HG02885 (cell line): ENCODE measurements around the gene TGM1.
"Not testable (repeated sequence)": the region's sequence is repeated elsewhere in the genome, so short reads cannot be mapped to it uniquely, and the experiment has no call there.

Source experiments
- ATAC-seq: cut with Tn5 transposase; IDR thresholded peaks from one replicate; pipeline ENCODE4 v1.9.1; 2021; ENCODE audit warnings: mild to moderate bottlenecking; ENCODE audit not compliant: unreplicated experiment, poor library complexity

Gene TGM1

GRCh38 chr14:24213866-24214662 is 48.9 kb downstream of the TGM1 start:
- no peak for ATAC-seq

- peak; percentile 84 for ATAC-seq
These were observed 49.8 kb downstream of the TGM1 start, which contains the start of gene CHMP4A for GRCh38 chr14:24212924-24213865. Gene CHMP4A (minus strand): TSS chr14:24213488. CDS start chr14:24213439, 49 bp downstream.

GRCh38 chr14:24211311-24211710 is 51.7 kb downstream of the TGM1 start:
- ATAC-seq: no peak

- ATAC-seq: no peak
These were observed 55.4 kb downstream of the TGM1 start for GRCh38 chr14:24207625-24208024.

- no peak for ATAC-seq
These were observed 55.8 kb downstream of the TGM1 start for GRCh38 chr14:24207104-24207551.

GRCh38 chr14:24206260-24207103 is 56.5 kb downstream of the TGM1 start:
- no peak for ATAC-seq

- no peak for ATAC-seq
These were observed 58.5 kb downstream of the TGM1 start for GRCh38 chr14:24204163-24205146.

GRCh38 chr14:24203249-24203886 is 59.6 kb downstream of the TGM1 start:
- ATAC-seq: not testable (repeated sequence)

- ATAC-seq: not testable (repeated sequence)
These were observed 60.4 kb downstream of the TGM1 start for GRCh38 chr14:24202538-24202937.
